ENCODE measurements around the gene SLC35A5. TPM values are rescaled to one million over a fixed set of nuclear protein-coding genes. Genes with fewer than 3 reads are reported as not detected.

SLC35A5 gene
- total RNA-seq, 4 donors from 2014 or later = 18.6 to 28.7 (median 22.8) TPM

DNA sequence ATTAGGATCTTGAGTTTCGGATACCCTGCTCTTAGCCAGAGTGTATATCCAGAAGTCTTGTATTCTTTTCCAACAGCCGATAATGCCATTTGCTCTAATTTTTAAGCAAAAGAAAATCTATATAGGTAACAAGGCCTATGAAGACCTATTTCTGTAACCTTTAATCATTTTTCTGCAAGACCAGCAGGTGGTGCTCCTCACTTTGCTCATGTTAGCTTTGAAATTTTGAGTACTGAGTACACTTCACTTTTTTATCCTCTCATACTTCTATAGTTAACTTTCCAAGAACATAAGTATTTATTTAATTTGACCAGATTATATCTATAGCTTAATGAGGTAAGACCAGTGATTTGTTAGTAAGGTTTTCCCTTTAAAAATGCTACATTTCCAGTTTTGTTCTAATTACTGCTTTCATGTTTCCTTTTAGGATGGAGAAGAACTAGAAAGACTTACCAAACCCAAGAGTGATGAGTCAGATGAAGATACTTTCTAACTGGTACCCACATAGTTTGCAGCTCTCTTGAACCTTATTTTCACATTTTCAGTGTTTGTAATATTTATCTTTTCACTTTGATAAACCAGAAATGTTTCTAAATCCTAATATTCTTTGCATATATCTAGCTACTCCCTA, 20.5 kb downstream of the SLC35A5 start:
- DNase-seq (ENCODE audit: extremely low spot score) = no peak
- WGBS = 68% methylated on average over 2 of the region's 2 CpGs
- peaks cover 0 to 75% (median 43%) of the 10 kb centered on the region in 4 donors for H3K36me3 ChIP-seq
- H3K9me3 ChIP-seq = no peaks in the 10 kb centered on the region
- H3K4me1 ChIP-seq = peaks cover 0 to 14% (median 6%) of the 10 kb centered on the region in 4 donors
- H3K4me3 ChIP-seq = no peak overlapping the region
- TF ChIP-seq POLR2AphosphoS5 (IDR thresholded peaks at IDR 0.05) = no peak
- TF ChIP-seq, protein P1, sequence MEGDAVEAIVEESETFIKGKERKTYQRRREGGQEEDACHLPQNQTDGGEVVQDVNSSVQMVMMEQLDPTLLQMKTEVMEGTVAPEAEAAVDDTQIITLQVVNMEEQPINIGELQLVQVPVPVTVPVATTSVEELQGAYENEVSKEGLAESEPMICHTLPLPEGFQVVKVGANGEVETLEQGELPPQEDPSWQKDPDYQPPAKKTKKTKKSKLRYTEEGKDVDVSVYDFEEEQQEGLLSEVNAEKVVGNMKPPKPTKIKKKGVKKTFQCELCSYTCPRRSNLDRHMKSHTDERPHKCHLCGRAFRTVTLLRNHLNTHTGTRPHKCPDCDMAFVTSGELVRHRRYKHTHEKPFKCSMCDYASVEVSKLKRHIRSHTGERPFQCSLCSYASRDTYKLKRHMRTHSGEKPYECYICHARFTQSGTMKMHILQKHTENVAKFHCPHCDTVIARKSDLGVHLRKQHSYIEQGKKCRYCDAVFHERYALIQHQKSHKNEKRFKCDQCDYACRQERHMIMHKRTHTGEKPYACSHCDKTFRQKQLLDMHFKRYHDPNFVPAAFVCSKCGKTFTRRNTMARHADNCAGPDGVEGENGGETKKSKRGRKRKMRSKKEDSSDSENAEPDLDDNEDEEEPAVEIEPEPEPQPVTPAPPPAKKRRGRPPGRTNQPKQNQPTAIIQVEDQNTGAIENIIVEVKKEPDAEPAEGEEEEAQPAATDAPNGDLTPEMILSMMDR (IDR thresholded peaks at IDR 0.05) = peak; percentile 48 to 65 (median 54)
- H3K27ac ChIP-seq (replicated peaks in 1 of 4) = no peak overlapping the region
- no peaks in the 10 kb centered on the region for H3K27me3 ChIP-seq
- intact Hi-C loops (cut with DNase I) = loop anchor here (5.0 to 10.0 kb wide), 3 partner anchors 50 to 235 kb away; no protein-coding TSS in a partner anchor

DNA sequence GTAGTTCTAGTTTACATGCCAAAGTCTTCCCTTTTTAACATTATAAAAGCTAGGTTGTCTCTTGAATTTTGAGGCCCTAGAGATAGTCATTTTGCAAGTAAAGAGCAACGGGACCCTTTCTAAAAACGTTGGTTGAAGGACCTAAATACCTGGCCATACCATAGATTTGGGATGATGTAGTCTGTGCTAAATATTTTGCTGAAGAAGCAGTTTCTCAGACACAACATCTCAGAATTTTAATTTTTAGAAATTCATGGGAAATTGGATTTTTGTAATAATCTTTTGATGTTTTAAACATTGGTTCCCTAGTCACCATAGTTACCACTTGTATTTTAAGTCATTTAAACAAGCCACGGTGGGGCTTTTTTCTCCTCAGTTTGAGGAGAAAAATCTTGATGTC, 21.3 kb downstream of the SLC35A5 start:
- H3K4me3 ChIP-seq = no peak overlapping the region
- H3K36me3 ChIP-seq = peaks cover 0 to 76% (median 45%) of the 10 kb centered on the region in 4 donors
- intact Hi-C loops (cut with DNase I) = loop anchor here (5.0 to 10.0 kb wide), 3 partner anchors 49 to 234 kb away; no protein-coding TSS in a partner anchor
- peaks cover 0 to 14% (median 6%) of the 10 kb centered on the region in 4 donors for H3K4me1 ChIP-seq
- H3K9me3 ChIP-seq = no peaks in the 10 kb centered on the region
- 74% methylated on average over 3 of the region's 3 CpGs for WGBS
- DNase-seq (ENCODE audit: extremely low spot score) = no peak
- TF ChIP-seq POLR2AphosphoS5 (IDR thresholded peaks at IDR 0.05) (no peak), EP300 (IDR thresholded peaks at IDR 0.05) (no peak), POLR2A (IDR thresholded peaks at IDR 0.05; ENCODE audit: low read depth) (no peak)
- TF ChIP-seq, protein P1 (IDR thresholded peaks at IDR 0.05) = no peak
- H3K27me3 ChIP-seq = no peaks in the 10 kb centered on the region
- H3K27ac ChIP-seq (replicated peaks in 1 of 4) = no peak overlapping the region

DNA sequence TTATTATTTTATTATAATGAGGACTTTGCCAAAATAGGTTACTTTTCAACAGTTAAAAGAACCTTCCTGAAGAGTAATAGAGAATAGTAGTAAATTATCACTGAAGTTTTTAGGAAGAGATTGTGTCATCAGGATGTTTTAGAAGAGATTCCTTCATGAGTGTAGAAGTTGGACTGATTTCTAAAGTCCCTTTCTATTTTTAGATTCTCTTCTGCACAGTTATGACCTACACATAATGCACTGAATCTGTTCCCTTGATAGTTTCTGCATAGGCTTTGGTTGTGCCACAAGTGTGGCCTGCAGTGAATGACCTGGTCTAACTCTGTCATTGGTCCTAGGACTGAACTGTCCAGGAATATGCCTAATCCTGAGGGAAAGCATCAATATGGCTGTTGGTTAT, 23.9 kb downstream of the SLC35A5 start:
- TF ChIP-seq, protein P1 (IDR thresholded peaks at IDR 0.05) = no peak
- TF ChIP-seq EP300 (IDR thresholded peaks at IDR 0.05) = no peak
- no peak for TF ChIP-seq POLR2A (IDR thresholded peaks at IDR 0.05; ENCODE audit: low read depth)
- no peak for TF ChIP-seq POLR2AphosphoS5 (IDR thresholded peaks at IDR 0.05)
- H3K4me1 ChIP-seq = peaks cover 0 to 6% (median 2%) of the 10 kb centered on the region in 4 donors
- no peaks in the 10 kb centered on the region for H3K9me3 ChIP-seq
- no peak for DNase-seq (ENCODE audit: extremely low spot score)
- H3K27ac ChIP-seq (replicated peaks in 1 of 4) = no peak overlapping the region
- H3K4me3 ChIP-seq = no peak overlapping the region
- no peaks in the 10 kb centered on the region for H3K27me3 ChIP-seq
- intact Hi-C loops (cut with DNase I) = loop anchor here (10.0 kb wide), 1 partner anchor 149 kb away; no protein-coding TSS in a partner anchor
- H3K36me3 ChIP-seq = peaks cover 0 to 73% (median 45%) of the 10 kb centered on the region in 4 donors

DNA sequence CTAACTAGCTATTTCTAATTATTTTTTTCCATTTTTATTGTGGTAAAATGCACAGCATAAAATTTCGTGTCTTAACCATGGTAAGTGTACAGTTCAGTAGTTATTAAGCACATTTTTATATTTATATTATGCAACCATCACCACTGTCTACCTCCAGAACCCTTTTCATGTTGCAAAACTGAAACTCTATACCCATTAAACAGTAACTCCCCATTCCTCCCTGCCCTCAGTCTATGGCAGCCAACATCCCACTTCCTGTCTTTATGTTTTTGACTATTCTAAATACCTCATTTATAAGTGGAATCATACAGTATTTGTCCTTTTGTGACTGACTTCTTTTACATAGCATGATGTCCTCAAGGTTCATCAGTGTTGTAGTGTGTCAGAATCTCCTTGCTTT, 25.5 kb downstream of the SLC35A5 start:
- DNase-seq (ENCODE audit: extremely low spot score) = no peak
- 95% methylated on average over 1 of the region's 1 CpG for WGBS
- Histone ChIP-seq H3K27ac (replicated peaks in 1 of 4) (no peak overlapping the region), H3K4me3 (no peak overlapping the region), H3K27me3 (no peaks in the 10 kb centered on the region), H3K4me1 (peaks cover 0 to 6% (median 2%) of the 10 kb centered on the region in 4 donors), H3K9me3 (no peaks in the 10 kb centered on the region), H3K36me3 (peaks cover 0 to 62% (median 35%) of the 10 kb centered on the region in 4 donors)
- intact Hi-C loops (cut with DNase I) = loop anchor here (10.0 kb wide), 1 partner anchor 147 kb away; no protein-coding TSS in a partner anchor
- TF ChIP-seq POLR2AphosphoS5 (IDR thresholded peaks at IDR 0.05) (no peak), POLR2A (IDR thresholded peaks at IDR 0.05; ENCODE audit: low read depth) (no peak), EP300 (IDR thresholded peaks at IDR 0.05) (no peak)
- TF ChIP-seq, protein P1 (IDR thresholded peaks at IDR 0.05) = no peak

Data from esophagus muscularis mucosa (tissue), 4 donors.